Gastrocnemius medialis (tissue), 4 donors: ENCODE measurements around the gene SLC41A3.

Experiments used
- CTCF ChIP-seq, 5 experiments: fragments of 450-650 bp in 3 of 5; fragments of 200-600 bp in 2 of 5; sonication (generic) in 2 of 5; IDR thresholded peaks in 4 of 5; conservative IDR thresholded peaks in 1 of 5; 1 replicate in 4 of 5; 2 replicates in 1 of 5; pipeline ENCODE4 v1.5.1; 2016 to 2019; ENCODE audit warnings: antibody characterized with exemption in 5 of 5, mild to moderate bottlenecking in 3 of 5, moderate library complexity in 3 of 5
- POLR2A ChIP-seq, 2 donors: fragments of 450-650 bp; IDR thresholded peaks; one replicate each; pipeline ENCODE4 v1.6.1; 2017; ENCODE audit warnings: antibody characterized with exemption in 2 of 2, mild to moderate bottlenecking in 2 of 2, moderate library complexity in 2 of 2

GRCh38 chr3:126100634-126101301 is 16.8 kb upstream of the SLC41A3 start:
- no peak for TF ChIP-seq CTCF (IDR thresholded peaks at IDR 0.05 in 4 of 5, conservative IDR thresholded peaks at IDR 0.05 in 1 of 5)
- TF ChIP-seq POLR2A (IDR thresholded peaks at IDR 0.05), result peak; percentile 33 to 61
